Duodenal mucosa (tissue), 2 donors: ENCODE data around the gene CORO2B.

Experiments used
- H3K27ac ChIP-seq: one replicate; pipeline ENCODE4 v1.7.0; 2013; ENCODE audit warnings: low read depth, low read length
- H3K27me3 ChIP-seq, 2 donors: one replicate each; pipeline ENCODE4 v1.7.0; 2013; ENCODE audit warnings: low read length in 2 of 2, control low read depth in 1 of 2; ENCODE audit not compliant: insufficient read depth in 2 of 2, control insufficient read depth in 1 of 2
- H3K36me3 ChIP-seq, 2 donors: one replicate each; pipeline ENCODE4 v1.7.0; 2013; ENCODE audit warnings: low read length in 2 of 2, control low read depth in 1 of 2; ENCODE audit not compliant: insufficient read depth in 2 of 2, control insufficient read depth in 1 of 2
- H3K4me1 ChIP-seq, 2 donors: one replicate each; pipeline ENCODE4 v1.7.0; 2013; ENCODE audit warnings: low read length in 2 of 2, control low read depth in 1 of 2; ENCODE audit not compliant: insufficient read depth in 2 of 2, control insufficient read depth in 1 of 2
- H3K4me3 ChIP-seq, 2 donors: one replicate each; pipeline ENCODE4 v1.7.0; 2013; ENCODE audit warnings: low read length in 2 of 2, low read depth in 1 of 2
- H3K9ac ChIP-seq, 2 donors: one replicate each; pipeline ENCODE4 v1.7.0; 2013; ENCODE audit warnings: low read length in 2 of 2, low read depth in 1 of 2
- H3K9me3 ChIP-seq, 2 donors: one replicate each; pipeline ENCODE4 v1.7.0; 2013; ENCODE audit warnings: low read length in 2 of 2, control low read depth in 1 of 2; ENCODE audit not compliant: control insufficient read depth in 1 of 2

The CORO2B gene

GRCh38 chr15:68596691-68597090 lies 17.9 kb downstream of the CORO2B start:
- no peak overlapping the region for H3K9ac ChIP-seq
- H3K9me3 ChIP-seq: no peaks in the 10 kb centered on the region
- H3K4me1 ChIP-seq: no peaks in the 10 kb centered on the region
- peaks cover 4 to 10% of the 10 kb centered on the region in 2 donors for H3K27me3 ChIP-seq
- no peaks in the 10 kb centered on the region for H3K36me3 ChIP-seq
- H3K4me3 ChIP-seq: no peak overlapping the region
- no peak overlapping the region for H3K27ac ChIP-seq

GRCh38 chr15:68597581-68597980 lies 18.8 kb downstream of the CORO2B start:
- no peaks in the 10 kb centered on the region for H3K36me3 ChIP-seq
- H3K4me1 ChIP-seq: no peaks in the 10 kb centered on the region
- H3K9ac ChIP-seq: no peak overlapping the region
- no peaks in the 10 kb centered on the region for H3K9me3 ChIP-seq
- H3K27ac ChIP-seq: no peak overlapping the region
- no peak overlapping the region for H3K4me3 ChIP-seq
- H3K27me3 ChIP-seq: peaks cover 0 to 10% of the 10 kb centered on the region in 2 donors

GRCh38 chr15:68598171-68599152 lies 19.7 kb downstream of the CORO2B start:
- no peaks in the 10 kb centered on the region for H3K4me1 ChIP-seq
- peaks cover 0 to 8% of the 10 kb centered on the region in 2 donors for H3K27me3 ChIP-seq
- no peaks in the 10 kb centered on the region for H3K9me3 ChIP-seq
- H3K4me3 ChIP-seq: no peak overlapping the region
- H3K27ac ChIP-seq: no peak overlapping the region
- H3K9ac ChIP-seq: no peak overlapping the region
- H3K36me3 ChIP-seq: no peaks in the 10 kb centered on the region

- H3K9me3 ChIP-seq: no peaks in the 10 kb centered on the region
- H3K4me3 ChIP-seq: no peak overlapping the region
- no peak overlapping the region for H3K27ac ChIP-seq
- H3K4me1 ChIP-seq: no peaks in the 10 kb centered on the region
- H3K36me3 ChIP-seq: no peaks in the 10 kb centered on the region
- H3K9ac ChIP-seq: no peak overlapping the region
- peaks cover 0 to 3% of the 10 kb centered on the region in 2 donors for H3K27me3 ChIP-seq
Observed at GRCh38 chr15:68599153-68599545, 20.4 kb downstream of the CORO2B start.

- H3K27me3 ChIP-seq: peaks cover 0 to 3% of the 10 kb centered on the region in 2 donors
- H3K4me1 ChIP-seq: no peaks in the 10 kb centered on the region
- H3K27ac ChIP-seq: no peak overlapping the region
- H3K9ac ChIP-seq: no peak overlapping the region
- no peaks in the 10 kb centered on the region for H3K36me3 ChIP-seq
- no peaks in the 10 kb centered on the region for H3K9me3 ChIP-seq
- no peak overlapping the region for H3K4me3 ChIP-seq
Observed at GRCh38 chr15:68599560-68600071, 20.8 kb downstream of the CORO2B start.

GRCh38 chr15:68601206-68602197 lies 22.7 kb downstream of the CORO2B start:
- H3K27ac ChIP-seq: no peak overlapping the region
- no peaks in the 10 kb centered on the region for H3K4me1 ChIP-seq
- no peaks in the 10 kb centered on the region for H3K36me3 ChIP-seq
- no peak overlapping the region for H3K4me3 ChIP-seq
- H3K27me3 ChIP-seq: no peaks in the 10 kb centered on the region
- H3K9me3 ChIP-seq: no peaks in the 10 kb centered on the region
- H3K9ac ChIP-seq: no peak overlapping the region

GRCh38 chr15:68602459-68603215 lies 23.8 kb downstream of the CORO2B start:
- H3K4me1 ChIP-seq: no peaks in the 10 kb centered on the region
- H3K27ac ChIP-seq: no peak overlapping the region
- H3K9ac ChIP-seq: no peak overlapping the region
- no peak overlapping the region for H3K4me3 ChIP-seq
- peaks cover 4% of the 10 kb centered on the region in 2 donors for H3K9me3 ChIP-seq
- no peaks in the 10 kb centered on the region for H3K36me3 ChIP-seq
- H3K27me3 ChIP-seq: no peaks in the 10 kb centered on the region

- Histone ChIP-seq H3K27me3 (no peaks in the 10 kb centered on the region), H3K27ac (no peak overlapping the region), H3K9me3 (peaks cover 4% of the 10 kb centered on the region in 2 donors), H3K9ac (no peak overlapping the region), H3K4me1 (no peaks in the 10 kb centered on the region), H3K36me3 (no peaks in the 10 kb centered on the region), H3K4me3 (no peak overlapping the region)
Observed at GRCh38 chr15:68603216-68603595, 24.4 kb downstream of the CORO2B start.

GRCh38 chr15:68603951-68604350 lies 25.2 kb downstream of the CORO2B start:
- H3K4me3 ChIP-seq: no peak overlapping the region
- H3K27me3 ChIP-seq: no peaks in the 10 kb centered on the region
- no peaks in the 10 kb centered on the region for H3K36me3 ChIP-seq
- H3K4me1 ChIP-seq: no peaks in the 10 kb centered on the region
- H3K9ac ChIP-seq: no peak overlapping the region
- peaks cover 4% of the 10 kb centered on the region in 2 donors for H3K9me3 ChIP-seq
- no peak overlapping the region for H3K27ac ChIP-seq
